AG20443 (cell line): ENCODE data around the gene ARGFX.
"Not testable (repeated sequence)": the region's sequence is repeated elsewhere in the genome, so short reads cannot be mapped to it uniquely, and the experiment has no call there.

Experiments
- DNase-seq: peaks from one replicate; pipeline ENCODE4 v3.0.0; 2012; ENCODE audit warnings: low spot score, mixed read lengths

Gene ARGFX

GRCh38 chr3:121599900-121600299 is 32.2 kb downstream of the ARGFX start:
- DNase-seq = not testable (repeated sequence)

GRCh38 chr3:121601212-121601812 is 33.6 kb downstream of the ARGFX start:
- DNase-seq = no peak

- DNase-seq = no peak
Observed at GRCh38 chr3:121604759-121605158, 37.0 kb downstream of the ARGFX start.

- no peak for DNase-seq
Observed at GRCh38 chr3:121606106-121606505, 38.4 kb downstream of the ARGFX start.
